K562 (cell line): ENCODE results near the gene HYAL1. TPM values are rescaled to one million over a fixed set of nuclear protein-coding genes. Genes with fewer than 3 reads are reported as not detected.

Experiments used
- AFF4 ChIP-seq: sonication (generic); formaldehyde crosslinking; IDR thresholded peaks from 2 replicates; pipeline ENCODE4 v1.8.0; 2023; ENCODE audit warnings: mild to moderate bottlenecking, missing genetic modification reagents
- BCL6 ChIP-seq: fragments of 250-450 bp; sonication (Bioruptor Pico); IDR thresholded peaks from 2 replicates; pipeline ENCODE4 v1.4.0; 2020
- CBX8 ChIP-seq: fragments of 200-600 bp; sonication (generic); IDR thresholded peaks from 2 replicates; pipeline ENCODE4 v1.6.1; 2012; ENCODE audit warnings: borderline replicate concordance, mixed run types, low read depth, mild to moderate bottlenecking, moderate library complexity, mixed read lengths, low read length, control low read depth, inconsistent platforms; ENCODE audit not compliant: poor library complexity, severe bottlenecking; ENCODE audit errors: extremely low read depth
- CHD1 ChIP-seq: fragments of 200-600 bp; sonication (generic); IDR thresholded peaks from one replicate; pipeline ENCODE4 v1.6.1; 2012; ENCODE audit warnings: mild to moderate bottlenecking, moderate library complexity, low read length, inconsistent platforms
- GABPB2 ChIP-seq: fragments of 250-450 bp; sonication (Bioruptor Pico); conservative IDR thresholded peaks from 2 replicates; pipeline ENCODE4 v1.5.1; 2021; ENCODE audit warnings: mild to moderate bottlenecking
- MAFK ChIP-seq: IDR thresholded peaks from 2 replicates; pipeline ENCODE4 v1.6.1; 2011; ENCODE audit warnings: low read length, improper control_type of control experiment
- NBN ChIP-seq: fragments of 450-650 bp; IDR thresholded peaks from 2 replicates; pipeline ENCODE4 v1.6.1; 2016; ENCODE audit warnings: low read depth, mild to moderate bottlenecking
- PRDM10 ChIP-seq: fragments of 450-650 bp; IDR thresholded peaks from 2 replicates; pipeline ENCODE4 v1.6.1; 2018; ENCODE audit not compliant: partially characterized antibody
- SRSF7 ChIP-seq: fragments of 200-400 bp; formaldehyde crosslinking; optimal IDR thresholded peaks from 2 replicates; pipeline ENCODE3; 2017; ENCODE audit warnings: mild to moderate bottlenecking, low read depth, low read length
- ZMIZ1 ChIP-seq, 2 experiments: fragments of 150-350 bp in 1 of 2; IDR thresholded peaks; 2 replicates each; pipeline ENCODE4 v1.6.1; 2012 to 2016; ENCODE audit warnings: low read depth in 2 of 2, low read length in 2 of 2, mild to moderate bottlenecking in 1 of 2, moderate library complexity in 1 of 2
- polyA plus RNA-seq, 8 experiments: library from polyadenylated mRNA; depleted of rRNA in 4 of 8; stranded (reverse) in 5 of 8; unstranded in 3 of 8; fragments of >200 nt; fragmentation: Nextera tagmentation in 2 of 8; fragmentation: Illumina TruSeq in 1 of 8; extraction: Ambion mirVana in 2 of 8; extraction: Trizol in 1 of 8; gene quantifications; 2 replicates each; pipeline versions ENCODE4 v1.2.1 to v1.2.3, GENCODE V29; 2011 to 2014; ENCODE audit warnings: inconsistent platforms in 1 of 8, missing spikeins in 1 of 8
- total RNA-seq, 7 experiments: library from RNA; depleted of rRNA in 6 of 7; stranded (reverse); fragments of >200 nt in 6 of 7; fragmentation: Illumina TruSeq in 2 of 7; extraction: Trizol in 2 of 7; gene quantifications; 2 replicates each; pipeline versions ENCODE4 v1.2.1 to v1.2.3, GENCODE V29; 2011 to 2021; ENCODE audit warnings: low replicate concordance in 1 of 7

Gene HYAL1
- total and polyA plus RNA-seq, 9 of the 15 experiments (the other 6 are each of a cell fraction or from before 2014, with no cell fraction given), result 1.4 to 8.5 (median 4.7) TPM

GRCh38 chr3:50337175-50337861 is 33.9 kb upstream of the HYAL1 start (continued):
- no peak for TF ChIP-seq CBX8
- no peak for TF ChIP-seq GABPB2
- TF ChIP-seq AFF4 (CRISPR knock-in tag), result peak; percentile 89
- no peak for TF ChIP-seq NBN
- TF ChIP-seq PRDM10, result no peak
- TF ChIP-seq CHD1, result no peak
- no peak for TF ChIP-seq MAFK
- no peak for TF ChIP-seq BCL6 (CRISPR knock-in tag)
- no peak for TF ChIP-seq ZMIZ1 (IDR thresholded peaks at IDR 0.05; ENCODE audit: low read depth in 2 of 2, low read length in 2 of 2)
- no peak for TF ChIP-seq SRSF7
